HepG2 (cell line): ENCODE results near the gene KPNB1. TPM values are rescaled to one million over a fixed set of nuclear protein-coding genes. Genes with fewer than 3 reads are reported as not detected.
A peak's percentile ranks its signal among the peaks of the same experiment; 100 is the strongest.

Source experiments
- ATAC-seq: fragments of 200-7000 bp; cut with Tn5 transposase; 3 replicates; pipeline ENCODE4 v1.9.1; 2020; ENCODE audit warnings: mild to moderate bottlenecking, moderate library complexity
- BruUV-seq: library from RNA; stranded (reverse); fragments of 400-500 nt; replicated peaks from 2 replicates; lab custom pipeline; 2021; lab: Mats Ljungman, UMichigan
- CTCF ChIA-PET: fragments of 300-600 bp; formaldehyde crosslinking; extraction: SDS; loops from one replicate; lab custom pipeline; 2021; ENCODE audit warnings: low total read pairs, inconsistent platforms, low intra/inter-chr PET ratio; lab: Yijun Ruan, JAX
- POLR2A ChIA-PET: fragments of 350-600 bp; sonication (Branson Sonifier 250); formaldehyde crosslinking; loops from one replicate; lab custom pipeline; 2020; ENCODE audit warnings: antibody characterized with exemption, inconsistent platforms; lab: Yijun Ruan, JAX
- DNase-seq: peaks from one replicate; pipeline ENCODE4 v3.0.0-alpha.2; 2015; ENCODE audit warnings: low spot score
- FAIRE-seq: peaks from 3 replicates; lab custom pipeline; 2011; peaks lifted over from hg19 to GRCh38; lab: Jason Lieb, UNC
- H2AFZ ChIP-seq: one replicate; pipeline ENCODE4 v1.6.1; 2011; ENCODE audit warnings: low read length, inconsistent platforms
- H3K27ac ChIP-seq: fragments of 300-600 bp; 3 replicates; pipeline ENCODE4 v1.8.0; 2011; ENCODE audit warnings: mixed run types, mild to moderate bottlenecking, mixed read lengths, low read length, inconsistent platforms; ENCODE audit not compliant: insufficient read depth; ENCODE audit errors: extremely low read length
- H3K27me3 ChIP-seq, 2 experiments: fragments of 200-600 bp in 1 of 2; 2 replicates in 1 of 2; 3 replicates in 1 of 2; pipeline versions ENCODE4 v1.6.0 to v1.8.0; 2011; ENCODE audit warnings: low read length in 2 of 2, mild to moderate bottlenecking in 2 of 2, moderate library complexity in 2 of 2, inconsistent platforms in 1 of 2; ENCODE audit not compliant: insufficient read depth in 2 of 2, control insufficient read depth in 1 of 2
- H3K36me3 ChIP-seq, 2 experiments: fragments of 200-600 bp in 1 of 2; replicated peaks in 1 of 2; 2 replicates in 1 of 2; 3 replicates in 1 of 2; pipeline versions ENCODE4 v1.5.1 to v1.8.0; 2011; ENCODE audit warnings: low read length in 2 of 2, inconsistent platforms in 1 of 2; ENCODE audit not compliant: insufficient read depth in 2 of 2, control insufficient read depth in 1 of 2
- H3K4me1 ChIP-seq: 2 replicates; pipeline ENCODE4 v1.5.1; 2012; ENCODE audit warnings: low read length, inconsistent platforms; ENCODE audit not compliant: insufficient read depth
- H3K4me2 ChIP-seq: 2 replicates; pipeline ENCODE4 v1.6.0; 2011; ENCODE audit warnings: low read depth, low read length, inconsistent platforms
- H3K4me3 ChIP-seq, 3 experiments: fragments of 200-600 bp in 1 of 3; sonication (generic), shearing (Covaris generic) in 1 of 3; replicated peaks in 1 of 3; 2 replicates each; pipeline ENCODE4 v1.5.1; 2011 to 2016; ENCODE audit warnings: low read length in 3 of 3, inconsistent platforms in 2 of 3, low read depth in 2 of 3, mild to moderate bottlenecking in 2 of 3, control low read depth in 1 of 3, mixed read lengths in 1 of 3; ENCODE audit not compliant: insufficient read depth in 1 of 3
- H3K79me2 ChIP-seq: one replicate; pipeline ENCODE4 v1.6.1; 2011; ENCODE audit warnings: low read length, inconsistent platforms; ENCODE audit not compliant: insufficient read depth
- H3K9ac ChIP-seq: 2 replicates; pipeline ENCODE4 v1.6.0; 2011; ENCODE audit warnings: mild to moderate bottlenecking, low read depth, low read length, inconsistent platforms; ENCODE audit not compliant: insufficient read depth
- H3K9me3 ChIP-seq: 2 replicates; pipeline ENCODE4 v1.5.1; 2012; ENCODE audit warnings: mild to moderate bottlenecking, low read length
- H4K20me1 ChIP-seq: 2 replicates; pipeline ENCODE4 v1.6.0; 2011; ENCODE audit warnings: inconsistent platforms, mild to moderate bottlenecking, low read length, moderate library complexity; ENCODE audit not compliant: insufficient read depth
- SETDB1 ChIP-seq: sonication (generic); formaldehyde crosslinking; IDR thresholded peaks from 2 replicates; pipeline ENCODE4 v1.5.1; 2020; ENCODE audit warnings: missing genetic modification reagents, mild to moderate bottlenecking, borderline replicate concordance
- SOX5 ChIP-seq: IDR thresholded peaks from 2 replicates; pipeline ENCODE4 v1.6.1; 2016; ENCODE audit warnings: borderline replicate concordance
- ZNF350 ChIP-seq: sonication (generic); formaldehyde crosslinking; IDR thresholded peaks from 2 replicates; pipeline ENCODE4 v1.4.0; 2020; ENCODE audit warnings: mild to moderate bottlenecking, low read depth, missing genetic modification reagents, borderline replicate concordance
- ZNF576 ChIP-seq: sonication (generic); formaldehyde crosslinking; IDR thresholded peaks from 2 replicates; pipeline ENCODE4 v1.4.0; 2020; ENCODE audit warnings: mild to moderate bottlenecking, missing genetic modification reagents
- ZNF768 ChIP-seq: sonication (generic); formaldehyde crosslinking; IDR thresholded peaks from 2 replicates; pipeline ENCODE4 v1.4.0; 2020; ENCODE audit warnings: missing genetic modification reagents
- WGBS: methylation state at CpG from one replicate; pipeline ENCODE4 v1.1.6; 2017; ENCODE audit warnings: low lambda C conversion rate; 5-methylcytosine and 5-hydroxymethylcytosine counted together
- in situ Hi-C: cut with HindIII; loops from 2 replicates; pipeline ENCODE4 v1.10.0; 2017; ENCODE audit warnings: low pct_unique_long_range_greater_than_20kb; ENCODE audit not compliant: extremely low pct_ligation_motif_present
- intact Hi-C: fragments of 100-400 bp; cut with micrococcal nuclease; formaldehyde crosslinking; loops from one replicate; pipeline ENCODE4 v1.10.0; 2022; ENCODE audit not compliant: unreplicated experiment
- polyA plus RNA-seq, 8 experiments: library from polyadenylated mRNA; depleted of rRNA in 3 of 8; stranded (reverse) in 7 of 8; unstranded in 1 of 8; fragments of >200 nt; fragmentation: Illumina TruSeq in 4 of 8; extraction: Trizol in 4 of 8; gene quantifications; 2 replicates each; pipeline versions ENCODE4 v1.2.1 to v1.2.3, GENCODE V29; 2011 to 2016; ENCODE audit warnings: low read depth in 4 of 8, missing spikeins in 1 of 8, mixed read lengths in 1 of 8; ENCODE audit not compliant: insufficient read depth in 1 of 8
- total RNA-seq, 5 experiments: library from RNA; depleted of rRNA; stranded (reverse); fragments of >200 nt; fragmentation: Illumina TruSeq; extraction: Trizol; gene quantifications; 2 replicates each; pipeline ENCODE4 v1.2.3, GENCODE V29; 2016; ENCODE audit warnings: low read depth in 1 of 5

Gene KPNB1
- total and polyA plus RNA-seq, 2 of the 13 experiments (the other 11 are each of a cell fraction or from before 2014, with no cell fraction given): 164 to 424 TPM

DNA sequence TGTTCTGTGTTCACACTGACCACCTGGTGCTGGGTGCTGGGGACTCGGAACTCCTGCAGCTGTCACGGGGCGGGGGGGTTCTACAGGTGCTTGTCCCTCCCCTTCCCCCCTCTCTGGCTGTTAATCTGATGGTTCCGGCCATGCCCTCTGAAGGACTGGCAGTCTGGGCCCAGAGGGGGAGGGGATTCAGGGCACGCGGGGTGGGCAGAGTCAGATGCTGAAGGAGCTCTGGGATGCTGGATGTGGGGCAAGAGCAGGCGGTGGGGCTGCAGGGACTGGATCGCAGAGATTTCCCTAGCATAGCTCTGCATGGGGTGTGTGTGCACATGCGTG, 78.0 kb downstream of the KPNB1 start:
- no peak overlapping the region for H3K4me2 ChIP-seq
- WGBS: 25% methylated on average over 8 of the region's 9 CpGs
- no peak for TF ChIP-seq ZNF576 (CRISPR knock-in tag)
- no peak for TF ChIP-seq SOX5 (CRISPR knock-in tag)
- TF ChIP-seq SETDB1 (CRISPR knock-in tag): no peak
- TF ChIP-seq, all 625 proteins: peak for 0
- no peaks in the 10 kb centered on the region for H3K36me3 ChIP-seq
- peaks cover 21 to 93% of the 10 kb centered on the region in 2 experiments; a peak in 4 of 5 replicates for H3K27me3 ChIP-seq
- no peaks in the 10 kb centered on the region for H3K9me3 ChIP-seq
- intact Hi-C loops: no loop called here
- H3K27ac ChIP-seq: no peak overlapping the region
- no peak overlapping the region for H3K9ac ChIP-seq
- no peak for FAIRE-seq
- H3K79me2 ChIP-seq: no peaks in the 10 kb centered on the region
- in situ Hi-C loops: no loop called here
- H2AFZ ChIP-seq: no peak overlapping the region
- CTCF ChIA-PET: no interaction called here
- POLR2A ChIA-PET: no interaction called here
- H3K4me3 ChIP-seq: no peak overlapping the region
- no TSS peak for BruUV-seq
- no peak for ATAC-seq
- peaks cover 3% of the 10 kb centered on the region; the same call in 1 of the 2 replicates for H3K4me1 ChIP-seq
- H4K20me1 ChIP-seq: no peaks in the 10 kb centered on the region; the same call in 1 of the 2 replicates
- no peak for DNase-seq

DNA sequence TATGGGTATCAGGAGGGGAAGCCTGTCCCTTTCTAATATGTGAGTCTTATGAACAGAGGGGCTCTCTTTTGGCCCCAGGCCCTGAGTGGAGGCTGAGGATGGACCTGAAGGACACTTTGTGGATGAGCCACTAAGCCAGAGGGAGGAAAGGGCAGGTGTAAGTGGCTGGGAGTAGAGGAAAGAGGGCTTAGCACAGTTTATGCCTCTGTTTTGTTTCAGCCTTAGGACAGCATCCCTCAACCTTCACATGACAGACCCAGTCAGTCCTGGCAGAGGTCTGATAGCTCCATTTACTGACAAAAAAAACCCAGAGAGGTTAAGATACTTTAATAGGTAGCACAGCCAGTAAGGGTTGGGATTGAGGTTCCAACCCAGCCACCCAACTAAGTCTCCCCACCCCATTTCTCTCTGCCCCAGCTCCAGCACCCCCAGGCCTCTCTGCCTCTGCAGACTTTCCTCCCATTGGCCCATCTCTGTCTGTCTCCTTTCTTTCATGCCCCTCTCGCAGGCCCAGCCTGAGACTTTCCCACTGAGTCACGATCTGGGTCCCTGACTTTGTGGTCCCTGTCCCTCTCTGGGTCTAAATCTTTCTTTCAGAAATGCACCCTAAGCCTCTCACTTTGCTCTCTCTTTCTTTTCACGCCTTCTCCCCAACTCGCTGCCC, 78.6 kb downstream of the KPNB1 start:
- Histone ChIP-seq H3K36me3 (no peaks in the 10 kb centered on the region), H3K79me2 (no peaks in the 10 kb centered on the region)
- TF ChIP-seq ZNF350 (CRISPR knock-in tag): no peak
- TF ChIP-seq ZNF768: 0 out of 2 replicates have a peak, but pooled peaks have one; percentile 24
- TF ChIP-seq, all 625 proteins: peak for 1
- intact Hi-C loops (no loop called here), in situ Hi-C loops (no loop called here)
- H3K9ac ChIP-seq: no peak overlapping the region
- 19% methylated on average over 4 of the region's 4 CpGs for WGBS
- H2AFZ ChIP-seq: no peak overlapping the region
- CTCF ChIA-PET: no interaction called here
- FAIRE-seq (no peak), DNase-seq (no peak), ATAC-seq (no peak)
- no peak overlapping the region for H3K27ac ChIP-seq
- no TSS peak for BruUV-seq
- H3K4me3 ChIP-seq: no peak overlapping the region
- H3K9me3 ChIP-seq: no peaks in the 10 kb centered on the region
- H3K4me1 ChIP-seq: peaks cover 6% of the 10 kb centered on the region; the same call in 1 of the 2 replicates
- H3K27me3 ChIP-seq: peaks cover 22 to 91% of the 10 kb centered on the region in 2 experiments; a peak in 4 of 5 replicates
- POLR2A ChIA-PET: no interaction called here
- no peaks in the 10 kb centered on the region; the same call in 1 of the 2 replicates for H4K20me1 ChIP-seq
- no peak overlapping the region for H3K4me2 ChIP-seq
